Renal cortex interstitium (tissue), 11 donors: ENCODE measurements around the gene RAPGEF5. TPM values are rescaled to one million over a fixed set of nuclear protein-coding genes. Genes with fewer than 3 reads are reported as not detected.

ENCODE experiments used
- DNase-seq, 11 donors: peaks; one replicate each; pipeline ENCODE4 v3.0.0-alpha.2; 2013; ENCODE audit warnings: low read depth in 9 of 11, low spot score in 4 of 11; ENCODE audit errors: extremely low read depth in 1 of 11
- polyA plus RNA-seq, 3 donors: library from polyadenylated mRNA; unstranded; fragments of 120-200 nt; gene quantifications; one replicate each; pipeline ENCODE4 v1.2.1, GENCODE V29; 2013; ENCODE audit not compliant: insufficient read length in 3 of 3

Gene RAPGEF5
- polyA plus RNA-seq, 3 donors = 36.1 to 47.0 (median 39.9) TPM

GRCh38 chr7:22124941-22125340 is 232.0 kb downstream of the RAPGEF5 start:
- peak in 1 of 11 donors; percentile 28 for DNase-seq

GRCh38 chr7:22123139-22123538 is 233.8 kb downstream of the RAPGEF5 start:
- DNase-seq = no peak

- DNase-seq = peak in 1 of 11 donors; percentile 24
Measured at GRCh38 chr7:22121702-22122474, 235.1 kb downstream of the RAPGEF5 start.

- DNase-seq = no peak
Measured at GRCh38 chr7:22120391-22121053, 236.4 kb downstream of the RAPGEF5 start.

- DNase-seq = no peak
Measured at GRCh38 chr7:22117222-22117621, 239.7 kb downstream of the RAPGEF5 start.

- DNase-seq = no peak
Measured at GRCh38 chr7:22116451-22117030, 240.4 kb downstream of the RAPGEF5 start.

GRCh38 chr7:22115689-22116088 is 241.3 kb downstream of the RAPGEF5 start:
- DNase-seq = no peak

- DNase-seq = no peak
Measured at GRCh38 chr7:22114440-22114981, 242.4 kb downstream of the RAPGEF5 start.

- no peak for DNase-seq
Measured at GRCh38 chr7:22113041-22113440, 243.9 kb downstream of the RAPGEF5 start.

GRCh38 chr7:22111661-22112060 is 245.3 kb downstream of the RAPGEF5 start:
- DNase-seq = no peak

- DNase-seq = no peak
Measured at GRCh38 chr7:22110881-22111280, 246.1 kb downstream of the RAPGEF5 start.

GRCh38 chr7:22110227-22110839 is 246.6 kb downstream of the RAPGEF5 start:
- DNase-seq = peak; percentile 71 to 91 (median 82)

- DNase-seq = no peak
Measured at GRCh38 chr7:22109761-22110160, 247.2 kb downstream of the RAPGEF5 start.

- no peak for DNase-seq
Measured at GRCh38 chr7:22108151-22108845, 248.7 kb downstream of the RAPGEF5 start.

GRCh38 chr7:22105550-22105949 is 251.4 kb downstream of the RAPGEF5 start:
- DNase-seq = no peak

GRCh38 chr7:22094413-22095342 is 262.3 kb downstream of the RAPGEF5 start:
- DNase-seq = no peak

GRCh38 chr7:22093936-22094335 is 263.0 kb downstream of the RAPGEF5 start:
- no peak for DNase-seq

GRCh38 chr7:22093001-22093400 is 264.0 kb downstream of the RAPGEF5 start:
- DNase-seq = no peak
